ENCODE measurements around the gene FNDC8. TPM values are rescaled to one million over a fixed set of nuclear protein-coding genes. Genes with fewer than 3 reads are reported as not detected.

Gene FNDC8
- total RNA-seq, 2 donors from 2014 or later: not detected

GRCh38 chr17:35162755-35163154 is 41.3 kb downstream of the FNDC8 start:
- no peak overlapping the region for H3K4me3 ChIP-seq
- H3K4me1 ChIP-seq: no peaks in the 10 kb centered on the region
- no peak for DNase-seq
- intact Hi-C loops (cut with DNase I): no loop called here
- no peak overlapping the region for H3K9ac ChIP-seq (ENCODE audit: low read depth in 2 of 2, low read length in 2 of 2)
- no peaks in the 10 kb centered on the region for H3K36me3 ChIP-seq
- no peak overlapping the region for H3K27ac ChIP-seq
- no peaks in the 10 kb centered on the region for H3K27me3 ChIP-seq
- TF ChIP-seq CTCF (IDR thresholded peaks at IDR 0.05): no peak
- H3K9me3 ChIP-seq: no peaks in the 10 kb centered on the region

GRCh38 chr17:35163886-35164285 is 42.5 kb downstream of the FNDC8 start:
- Histone ChIP-seq H3K9ac (ENCODE audit: low read depth in 2 of 2, low read length in 2 of 2) (no peak overlapping the region), H3K27me3 (no peaks in the 10 kb centered on the region), H3K9me3 (no peaks in the 10 kb centered on the region), H3K36me3 (no peaks in the 10 kb centered on the region), H3K4me1 (no peaks in the 10 kb centered on the region), H3K27ac (no peak overlapping the region), H3K4me3 (no peak overlapping the region)
- intact Hi-C loops (cut with DNase I): no loop called here
- no peak for TF ChIP-seq CTCF (IDR thresholded peaks at IDR 0.05)
- no peak for DNase-seq

GRCh38 chr17:35164716-35165115 is 43.3 kb downstream of the FNDC8 start:
- H3K27ac ChIP-seq: no peak overlapping the region
- no peaks in the 10 kb centered on the region for H3K4me1 ChIP-seq
- intact Hi-C loops (cut with DNase I): no loop called here
- no peak for TF ChIP-seq CTCF (IDR thresholded peaks at IDR 0.05)
- no peak overlapping the region for H3K4me3 ChIP-seq
- no peaks in the 10 kb centered on the region for H3K9me3 ChIP-seq
- H3K9ac ChIP-seq (ENCODE audit: low read depth in 2 of 2, low read length in 2 of 2): no peak overlapping the region
- no peaks in the 10 kb centered on the region for H3K36me3 ChIP-seq
- DNase-seq: no peak
- H3K27me3 ChIP-seq: no peaks in the 10 kb centered on the region

- no peak for TF ChIP-seq CTCF (IDR thresholded peaks at IDR 0.05)
- intact Hi-C loops (cut with DNase I): no loop called here
- Histone ChIP-seq H3K27ac (no peak overlapping the region), H3K4me3 (no peak overlapping the region), H3K4me1 (no peaks in the 10 kb centered on the region), H3K27me3 (no peaks in the 10 kb centered on the region), H3K36me3 (no peaks in the 10 kb centered on the region), H3K9ac (ENCODE audit: low read depth in 2 of 2, low read length in 2 of 2) (no peak overlapping the region), H3K9me3 (no peaks in the 10 kb centered on the region)
- no peak for DNase-seq
These were observed 45.1 kb downstream of the FNDC8 start for GRCh38 chr17:35166526-35166925.

- no peak for DNase-seq
- Histone ChIP-seq H3K27me3 (no peaks in the 10 kb centered on the region), H3K27ac (no peak overlapping the region), H3K4me1 (no peaks in the 10 kb centered on the region), H3K9ac (ENCODE audit: low read depth in 2 of 2, low read length in 2 of 2) (no peak overlapping the region), H3K36me3 (no peaks in the 10 kb centered on the region), H3K9me3 (no peaks in the 10 kb centered on the region), H3K4me3 (no peak overlapping the region)
- intact Hi-C loops (cut with DNase I): no loop called here
- TF ChIP-seq CTCF (IDR thresholded peaks at IDR 0.05): no peak
These were observed 45.6 kb downstream of the FNDC8 start for GRCh38 chr17:35167046-35167445.

- H3K4me3 ChIP-seq: no peak overlapping the region
- no peak overlapping the region for H3K27ac ChIP-seq
- no peak for DNase-seq
- TF ChIP-seq CTCF (IDR thresholded peaks at IDR 0.05): no peak
- no peaks in the 10 kb centered on the region for H3K9me3 ChIP-seq
- no peaks in the 10 kb centered on the region for H3K36me3 ChIP-seq
- no peaks in the 10 kb centered on the region for H3K27me3 ChIP-seq
- H3K9ac ChIP-seq (ENCODE audit: low read depth in 2 of 2, low read length in 2 of 2): no peak overlapping the region
- intact Hi-C loops (cut with DNase I): no loop called here
- H3K4me1 ChIP-seq: no peaks in the 10 kb centered on the region
These were observed 46.3 kb downstream of the FNDC8 start for GRCh38 chr17:35167666-35168065.

Data from colonic mucosa (tissue), 4 donors.